Spleen (tissue), 7 donors: ENCODE results near the gene JDP2.

Experiments used
- POLR2AphosphoS5 ChIP-seq, 3 donors: sonication (generic); formaldehyde crosslinking; IDR thresholded peaks; one replicate each; pipeline ENCODE4 v1.5.1; 2017; ENCODE audit warnings: antibody characterized with exemption in 3 of 3
- TF ChIP-seq, protein P1 (sequence below), 11 experiments: fragments of 200-600 bp in 7 of 11; fragments of 450-650 bp in 4 of 11; sonication (generic) in 4 of 11; IDR thresholded peaks in 8 of 11; conservative IDR thresholded peaks in 3 of 11; 1 replicate in 7 of 11; 2 replicates in 4 of 11; pipeline versions ENCODE4 v1.4.0 to v1.8.0; 2016 to 2021; ENCODE audit warnings: antibody characterized with exemption in 11 of 11, inconsistent platforms in 4 of 11, mild to moderate bottlenecking in 1 of 11
- donor health status: DM: no; HTN: no; CAD: no; lungs with moderate emphysema.
- donor health status: DM: no; HTN: no; CAD: no.
- donor health status: DM: no; HTN: no; CAD: no.

DNA sequence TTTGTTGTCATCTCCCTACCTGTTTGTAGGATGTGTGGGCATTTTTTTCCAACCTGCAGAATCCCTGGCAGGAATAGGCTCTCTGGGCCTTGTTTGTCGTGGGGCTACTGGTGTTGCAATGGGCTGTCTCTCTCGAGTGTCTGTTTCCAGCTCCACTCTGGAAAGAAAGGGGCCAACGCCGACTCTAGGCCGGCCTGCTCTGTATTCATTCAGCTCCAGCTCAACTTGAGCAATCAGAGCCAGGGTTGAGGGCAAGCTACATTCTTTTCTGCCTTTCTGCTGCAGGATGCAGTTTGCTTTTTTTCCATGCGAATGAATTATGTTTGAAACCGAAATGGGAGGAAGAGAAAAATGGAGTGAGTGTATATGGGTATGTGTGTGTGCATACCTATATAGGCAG lies 2.3 kb downstream of the JDP2 start:
- TF ChIP-seq, protein P1, sequence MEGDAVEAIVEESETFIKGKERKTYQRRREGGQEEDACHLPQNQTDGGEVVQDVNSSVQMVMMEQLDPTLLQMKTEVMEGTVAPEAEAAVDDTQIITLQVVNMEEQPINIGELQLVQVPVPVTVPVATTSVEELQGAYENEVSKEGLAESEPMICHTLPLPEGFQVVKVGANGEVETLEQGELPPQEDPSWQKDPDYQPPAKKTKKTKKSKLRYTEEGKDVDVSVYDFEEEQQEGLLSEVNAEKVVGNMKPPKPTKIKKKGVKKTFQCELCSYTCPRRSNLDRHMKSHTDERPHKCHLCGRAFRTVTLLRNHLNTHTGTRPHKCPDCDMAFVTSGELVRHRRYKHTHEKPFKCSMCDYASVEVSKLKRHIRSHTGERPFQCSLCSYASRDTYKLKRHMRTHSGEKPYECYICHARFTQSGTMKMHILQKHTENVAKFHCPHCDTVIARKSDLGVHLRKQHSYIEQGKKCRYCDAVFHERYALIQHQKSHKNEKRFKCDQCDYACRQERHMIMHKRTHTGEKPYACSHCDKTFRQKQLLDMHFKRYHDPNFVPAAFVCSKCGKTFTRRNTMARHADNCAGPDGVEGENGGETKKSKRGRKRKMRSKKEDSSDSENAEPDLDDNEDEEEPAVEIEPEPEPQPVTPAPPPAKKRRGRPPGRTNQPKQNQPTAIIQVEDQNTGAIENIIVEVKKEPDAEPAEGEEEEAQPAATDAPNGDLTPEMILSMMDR (IDR thresholded peaks at IDR 0.05 in 8 of 11, conservative IDR thresholded peaks at IDR 0.05 in 3 of 11), result no peak
- no peak for TF ChIP-seq POLR2AphosphoS5 (IDR thresholded peaks at IDR 0.05)
